Thoracic aorta (tissue), 2 donors: ENCODE data around the gene KMT2E. TPM values are rescaled to one million over a fixed set of nuclear protein-coding genes. Genes with fewer than 3 reads are reported as not detected.

ENCODE experiments used
- ATAC-seq: fragments of 150-250 bp; one replicate; pipeline ENCODE4 v1.8.0; 2017; ENCODE audit warnings: low read depth; ENCODE audit not compliant: insufficient number of reproducible peaks, low FRiP score
- DNase-seq: peaks from one replicate; pipeline ENCODE4 v3.0.0-alpha.2; 2020; ENCODE audit warnings: low spot score
- H3K27ac ChIP-seq, 2 donors: fragments of 200-600 bp; sonication (generic); 1 replicate in 1 of 2; 2 replicates in 1 of 2; pipeline ENCODE4 v1.5.1; 2016; ENCODE audit warnings: mild to moderate bottlenecking in 2 of 2, moderate library complexity in 2 of 2
- H3K27me3 ChIP-seq: fragments of 200-600 bp; sonication (generic); replicated peaks from 2 replicates; pipeline ENCODE4 v1.6.0; 2016; ENCODE audit warnings: mild to moderate bottlenecking; ENCODE audit not compliant: insufficient read depth
- H3K36me3 ChIP-seq: fragments of 200-600 bp; sonication (generic); one replicate; pipeline ENCODE4 v1.5.1; 2016
- H3K4me1 ChIP-seq, 2 donors: fragments of 200-600 bp; sonication (generic); 1 replicate in 1 of 2; 2 replicates in 1 of 2; pipeline versions ENCODE4 v1.5.1 to v1.6.0; 2016; ENCODE audit warnings: low read depth in 2 of 2, mild to moderate bottlenecking in 1 of 2; ENCODE audit not compliant: control insufficient read depth in 1 of 2
- H3K4me3 ChIP-seq: fragments of 200-600 bp; sonication (generic); 2 replicates; pipeline ENCODE4 v1.5.1; 2016; ENCODE audit warnings: mild to moderate bottlenecking
- H3K9me3 ChIP-seq: fragments of 200-600 bp; sonication (generic); 2 replicates; pipeline ENCODE4 v1.5.1; 2016
- CTCF ChIP-seq: fragments of 200-600 bp; sonication (generic); IDR thresholded peaks from one replicate; pipeline ENCODE4 v1.5.1; 2019; ENCODE audit warnings: antibody characterized with exemption
- total RNA-seq, 2 donors: library from RNA; depleted of rRNA; stranded (reverse); fragments of >200 nt; gene quantifications; one replicate each; pipeline versions ENCODE4 v1.1.0 to v1.2.3, GENCODE V29; 2016

Gene KMT2E
- total RNA-seq, 2 donors from 2014 or later, result 139 to 140 TPM

- H3K4me3 ChIP-seq, result no peak overlapping the region
- no peak for DNase-seq
- no peaks in the 10 kb centered on the region for H3K9me3 ChIP-seq
- no peaks in the 10 kb centered on the region for H3K36me3 ChIP-seq
- ATAC-seq, result no peak
- peaks cover 35 to 57% of the 10 kb centered on the region in 2 donors for H3K4me1 ChIP-seq
- TF ChIP-seq CTCF, result no peak
- no peak overlapping the region for H3K27ac ChIP-seq
- H3K27me3 ChIP-seq, result no peaks in the 10 kb centered on the region
Measured at GRCh38 chr7:105060437-105060836, 46.4 kb downstream of the KMT2E start.

- peaks cover 36 to 52% of the 10 kb centered on the region in 2 donors for H3K4me1 ChIP-seq
- DNase-seq (no peak), ATAC-seq (no peak)
- H3K27me3 ChIP-seq, result no peaks in the 10 kb centered on the region
- H3K9me3 ChIP-seq, result no peaks in the 10 kb centered on the region
- TF ChIP-seq CTCF, result no peak
- no peaks in the 10 kb centered on the region for H3K36me3 ChIP-seq
- H3K4me3 ChIP-seq, result no peak overlapping the region
- no peak overlapping the region for H3K27ac ChIP-seq
Measured at GRCh38 chr7:105060923-105061322, 46.9 kb downstream of the KMT2E start.

DNA sequence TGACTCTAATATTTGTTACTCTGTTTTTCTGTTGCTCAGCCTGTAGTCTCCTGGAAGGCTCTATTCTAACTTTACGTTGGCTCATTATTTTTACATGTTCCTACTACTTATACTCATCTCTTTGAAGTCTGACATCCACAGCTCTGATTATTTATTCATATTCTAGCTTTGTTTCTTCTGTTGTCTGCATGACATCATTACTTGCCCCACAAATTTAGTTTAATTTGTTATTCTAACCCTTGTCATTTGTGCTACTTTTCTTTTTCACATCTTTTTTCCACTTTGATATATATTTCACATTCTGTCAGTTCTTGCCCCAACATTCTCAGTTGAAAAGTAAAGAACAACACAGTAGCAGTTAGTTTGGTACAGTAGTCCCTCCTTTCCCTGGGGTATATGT is 51.1 kb downstream of the KMT2E start:
- Histone ChIP-seq H3K27ac (no peak overlapping the region), H3K27me3 (no peaks in the 10 kb centered on the region), H3K36me3 (peaks cover 19% of the 10 kb centered on the region), H3K9me3 (no peaks in the 10 kb centered on the region), H3K4me3 (no peak overlapping the region), H3K4me1 (peaks cover 11 to 27% of the 10 kb centered on the region in 2 donors)
- ATAC-seq (no peak), DNase-seq (no peak)
- no peak for TF ChIP-seq CTCF

- Histone ChIP-seq H3K9me3 (no peaks in the 10 kb centered on the region), H3K27ac (no peak overlapping the region), H3K4me1 (peaks cover 3 to 5% of the 10 kb centered on the region in 2 donors), H3K4me3 (no peak overlapping the region), H3K36me3 (peaks cover 26% of the 10 kb centered on the region), H3K27me3 (no peaks in the 10 kb centered on the region)
- DNase-seq (no peak), ATAC-seq (no peak)
- no peak for TF ChIP-seq CTCF
Measured at GRCh38 chr7:105067691-105068090, 53.7 kb downstream of the KMT2E start.

- H3K4me3 ChIP-seq, result no peak overlapping the region
- H3K36me3 ChIP-seq, result peaks cover 30% of the 10 kb centered on the region
- no peaks in the 10 kb centered on the region for H3K27me3 ChIP-seq
- peaks cover 3 to 5% of the 10 kb centered on the region in 2 donors for H3K4me1 ChIP-seq
- H3K9me3 ChIP-seq, result no peaks in the 10 kb centered on the region
- no peak for TF ChIP-seq CTCF
- no peak overlapping the region for H3K27ac ChIP-seq
- DNase-seq, result no peak
- ATAC-seq, result no peak
Measured at GRCh38 chr7:105068886-105069285, 54.9 kb downstream of the KMT2E start.
